Testis (tissue), 2 donors: ENCODE results near the gene MYH15.

ENCODE experiments used
- POLR2A ChIP-seq: fragments of 450-650 bp; IDR thresholded peaks from one replicate; pipeline ENCODE4 v1.6.1; 2017; ENCODE audit warnings: antibody characterized with exemption, mild to moderate bottlenecking, moderate library complexity
- TF ChIP-seq, protein P1 (sequence below), 3 experiments: fragments of 450-650 bp in 2 of 3; fragments of 200-600 bp in 1 of 3; sonication (generic) in 1 of 3; IDR thresholded peaks; one replicate each; pipeline ENCODE4 v1.5.1; 2016 to 2019; ENCODE audit warnings: antibody characterized with exemption in 3 of 3, mild to moderate bottlenecking in 2 of 3, moderate library complexity in 1 of 3

DNA sequence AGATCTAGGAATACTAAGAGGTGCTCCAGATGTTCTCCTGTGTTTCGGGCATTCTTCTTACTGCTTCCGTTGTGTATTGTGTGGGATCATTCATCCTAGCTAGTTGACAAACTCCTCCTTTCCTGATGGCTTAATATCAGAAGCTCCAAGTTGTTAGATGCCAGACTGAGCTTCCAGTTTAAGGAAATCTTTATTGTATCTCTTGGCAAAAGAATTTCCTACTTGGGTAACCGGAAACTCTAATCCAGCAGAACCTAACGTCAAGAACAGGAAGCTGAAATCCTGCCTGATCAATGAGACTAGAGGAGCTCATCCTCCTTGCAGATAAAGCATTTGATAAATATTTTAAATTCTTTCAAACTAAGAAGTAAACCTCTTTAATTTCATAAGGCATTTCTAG is 27.7 kb upstream of the MYH15 start:
- TF ChIP-seq, protein P1, sequence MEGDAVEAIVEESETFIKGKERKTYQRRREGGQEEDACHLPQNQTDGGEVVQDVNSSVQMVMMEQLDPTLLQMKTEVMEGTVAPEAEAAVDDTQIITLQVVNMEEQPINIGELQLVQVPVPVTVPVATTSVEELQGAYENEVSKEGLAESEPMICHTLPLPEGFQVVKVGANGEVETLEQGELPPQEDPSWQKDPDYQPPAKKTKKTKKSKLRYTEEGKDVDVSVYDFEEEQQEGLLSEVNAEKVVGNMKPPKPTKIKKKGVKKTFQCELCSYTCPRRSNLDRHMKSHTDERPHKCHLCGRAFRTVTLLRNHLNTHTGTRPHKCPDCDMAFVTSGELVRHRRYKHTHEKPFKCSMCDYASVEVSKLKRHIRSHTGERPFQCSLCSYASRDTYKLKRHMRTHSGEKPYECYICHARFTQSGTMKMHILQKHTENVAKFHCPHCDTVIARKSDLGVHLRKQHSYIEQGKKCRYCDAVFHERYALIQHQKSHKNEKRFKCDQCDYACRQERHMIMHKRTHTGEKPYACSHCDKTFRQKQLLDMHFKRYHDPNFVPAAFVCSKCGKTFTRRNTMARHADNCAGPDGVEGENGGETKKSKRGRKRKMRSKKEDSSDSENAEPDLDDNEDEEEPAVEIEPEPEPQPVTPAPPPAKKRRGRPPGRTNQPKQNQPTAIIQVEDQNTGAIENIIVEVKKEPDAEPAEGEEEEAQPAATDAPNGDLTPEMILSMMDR (IDR thresholded peaks at IDR 0.05), result no peak
- no peak for TF ChIP-seq POLR2A
